C1 segment of cervical spinal cord (tissue), 14 donors: Measurements from ENCODE around the gene PSPH.
"Not testable (repeated sequence)": the region's sequence is repeated elsewhere in the genome, so short reads cannot be mapped to it uniquely, and the experiment has no call there.

ENCODE experiments used
- DNase-seq, 14 donors: peaks; one replicate each; lab custom pipeline; 2025; lab: John Stamatoyannopoulos, UW

PSPH gene

DNA sequence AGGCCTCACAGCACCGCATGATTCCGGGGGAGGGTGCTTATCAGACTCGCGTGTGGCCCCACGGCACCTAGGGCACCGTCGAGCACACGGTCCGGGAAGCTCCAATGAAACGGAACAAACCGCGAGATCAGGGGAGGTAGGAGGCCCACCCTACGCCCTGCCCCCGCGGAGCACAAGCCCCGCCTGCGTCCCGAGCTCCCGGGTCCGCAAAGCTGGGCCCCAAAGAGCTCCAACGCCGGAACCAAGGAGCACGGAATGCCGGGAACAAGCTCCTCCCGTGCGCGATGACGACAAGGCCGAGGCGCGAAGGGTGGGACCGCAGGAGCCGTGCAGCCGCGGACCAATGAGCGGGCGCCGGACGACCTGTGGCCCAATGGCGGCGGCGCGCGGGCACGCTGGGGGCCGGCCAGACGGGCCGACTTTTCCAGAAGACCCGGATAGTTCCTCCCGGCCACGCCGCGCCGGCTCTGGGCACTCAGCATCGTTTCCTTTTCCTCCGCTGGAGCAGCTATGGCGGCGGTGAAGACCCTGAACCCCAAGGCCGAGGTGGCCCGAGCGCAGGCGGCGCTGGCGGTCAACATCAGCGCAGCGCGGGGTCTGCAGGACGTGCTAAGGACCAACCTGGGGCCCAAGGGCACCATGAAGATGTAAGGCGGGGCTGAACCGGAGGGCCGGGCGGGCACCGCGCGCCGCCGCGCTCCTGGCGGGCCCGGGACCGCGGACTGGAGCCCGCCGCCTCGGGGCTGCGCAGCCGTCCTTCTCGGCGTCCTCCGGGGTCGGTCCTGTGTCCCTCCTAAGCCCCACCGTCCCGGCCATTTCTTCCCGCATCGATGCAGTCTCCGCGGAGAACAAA is at the start of gene PSPH, which contains the start of gene CCT6A:
Gene PSPH (minus strand): TSS at position 106 of the 853 bp plus-strand sequence. CDS start 30,232 bp downstream, outside the sequence.
Gene CCT6A (plus strand): TSS at position 427 of the 853 bp plus-strand sequence. CDS start 84 bp downstream, at position 511.
- DNase-seq = peak; percentile 78 to 99 (median 96)

DNA sequence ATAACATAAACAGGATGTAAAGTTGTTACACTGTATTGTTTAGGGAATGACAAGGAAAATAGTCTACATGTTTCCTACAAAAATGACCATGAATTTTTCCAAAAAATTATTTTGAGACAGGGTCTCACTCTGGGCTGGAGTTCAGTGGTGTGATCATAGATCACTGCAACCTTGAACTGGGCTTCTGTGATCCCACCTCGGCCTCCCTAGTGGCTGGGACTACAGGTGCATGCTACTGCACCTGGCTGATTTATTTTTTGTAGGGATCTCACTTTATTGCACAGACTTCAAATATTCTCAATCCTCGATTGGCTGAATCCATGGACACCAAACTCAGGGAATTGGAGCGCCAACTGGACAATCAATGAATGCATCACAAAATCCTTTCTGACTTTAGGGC is 48.4 kb upstream of the PSPH start:
- DNase-seq = no peak

DNA sequence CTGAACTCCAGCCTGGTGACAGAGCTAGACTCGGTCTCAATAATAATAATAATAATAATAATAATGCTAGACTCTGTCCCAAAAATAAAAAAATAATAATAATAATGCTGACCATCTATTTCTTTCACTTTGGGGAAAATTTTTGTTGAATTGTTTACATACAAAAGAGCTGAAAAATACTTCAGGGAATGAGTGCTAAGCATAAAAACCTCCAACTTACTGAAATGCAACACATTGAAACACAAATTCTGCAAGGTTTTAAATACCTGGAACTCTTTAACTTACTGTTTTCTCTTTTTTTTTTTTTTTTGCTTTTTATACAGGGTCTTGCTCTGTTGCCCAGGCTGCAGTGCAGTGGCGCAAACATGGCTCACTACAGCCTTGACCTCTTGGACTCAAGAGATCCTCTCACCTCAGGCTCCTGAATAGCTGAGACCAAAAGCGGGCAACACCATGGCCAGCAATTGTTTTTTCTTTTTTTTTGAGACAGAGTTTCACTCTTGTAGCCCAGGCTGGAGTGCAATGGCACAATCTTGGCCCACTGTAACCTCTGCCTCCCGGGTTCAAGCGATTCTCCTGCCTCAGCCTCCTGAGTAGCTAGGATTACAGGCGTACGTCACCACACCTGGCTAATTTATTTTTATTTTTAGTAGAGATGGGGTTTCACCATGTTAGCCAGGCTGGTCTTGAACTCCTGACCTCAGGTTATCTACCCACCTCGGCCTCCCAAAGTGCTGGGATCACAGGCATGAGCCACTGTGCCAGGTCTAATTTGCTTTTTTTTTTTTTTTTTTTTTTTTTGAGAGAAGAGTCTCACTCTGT is 47.2 kb upstream of the PSPH start:
- not testable (repeated sequence) for DNase-seq

DNA sequence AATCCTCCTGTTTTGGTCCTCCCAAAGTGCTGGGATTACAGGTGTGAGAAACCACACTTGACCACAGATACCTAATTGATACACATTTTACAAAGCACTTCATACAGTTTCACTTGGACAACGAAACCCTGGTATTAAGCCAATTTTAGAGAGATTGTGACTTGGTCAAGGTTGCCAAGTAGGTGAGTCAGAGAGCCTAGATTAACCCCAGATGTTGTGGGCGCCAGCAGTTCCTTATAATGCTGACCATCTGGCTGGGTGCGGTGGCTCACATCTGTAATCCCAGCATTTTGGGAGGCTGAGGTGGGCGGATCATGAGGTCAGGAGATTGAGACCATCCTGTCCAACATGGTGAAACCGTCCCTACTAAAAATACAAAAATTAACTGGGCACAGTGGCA is 46.5 kb upstream of the PSPH start:
- DNase-seq = no peak

DNA sequence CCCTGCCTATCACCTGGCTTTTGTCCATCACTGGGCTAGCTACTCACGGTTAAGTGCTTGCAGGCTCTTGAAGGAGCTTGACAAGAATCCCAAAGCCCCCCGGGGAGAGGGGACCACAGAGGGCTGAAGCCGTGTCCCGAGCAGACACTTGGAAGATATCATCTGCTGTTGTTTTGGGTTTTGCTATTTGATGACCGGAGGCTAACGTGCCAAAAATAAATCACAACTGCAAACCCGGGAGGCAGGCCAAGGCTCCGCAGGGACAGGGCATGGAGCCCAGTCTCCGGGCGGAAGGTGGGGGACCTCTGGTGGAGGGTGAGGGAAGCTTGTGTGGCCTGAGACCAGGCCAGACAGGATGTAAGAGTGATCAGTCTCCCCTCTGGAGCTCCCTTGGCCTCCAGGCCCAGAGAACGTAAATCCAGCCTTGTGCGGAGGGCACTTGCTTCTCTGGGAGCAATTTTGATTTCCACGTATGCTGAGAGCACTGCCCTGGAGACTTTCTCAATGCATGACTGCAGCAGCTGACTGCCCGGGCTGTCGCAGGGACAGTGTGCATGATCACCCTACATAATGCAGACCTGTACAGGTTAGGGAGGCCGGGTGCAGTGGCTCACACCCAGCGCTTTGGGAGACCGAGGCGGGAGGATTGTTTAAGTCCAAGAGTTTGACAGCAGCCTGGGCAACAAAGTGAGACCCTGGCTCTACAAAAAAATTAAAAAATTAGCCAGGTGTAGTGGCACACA is 41.7 kb upstream of the PSPH start, which contains the start of gene PHKG1:
Gene PHKG1 (minus strand): TSS at position 164 of the 743 bp plus-strand sequence. CDS start 4,011 bp downstream, outside the sequence.
- DNase-seq = peak; percentile 22 to 90 (median 70)

DNA sequence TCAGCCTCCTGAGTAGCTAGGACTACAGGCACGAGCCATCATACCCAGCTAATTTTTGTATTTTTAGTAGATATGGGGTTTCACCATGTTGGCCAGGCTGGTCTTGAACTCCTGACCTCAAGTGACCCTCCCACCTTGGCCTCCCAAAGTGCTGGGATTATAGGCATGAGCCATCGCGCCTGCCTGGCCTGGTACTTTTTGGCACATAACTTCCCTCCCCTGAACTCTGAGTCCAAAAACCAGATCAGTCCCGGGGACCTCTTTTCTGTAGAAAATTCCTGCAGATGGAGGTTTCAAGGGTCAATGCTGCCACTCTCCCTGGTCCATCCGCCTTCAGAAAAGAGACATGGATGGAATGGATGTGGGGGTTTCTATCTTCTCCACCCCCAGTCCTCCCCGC is 41.1 kb upstream of the PSPH start:
- not testable (repeated sequence) for DNase-seq

DNA sequence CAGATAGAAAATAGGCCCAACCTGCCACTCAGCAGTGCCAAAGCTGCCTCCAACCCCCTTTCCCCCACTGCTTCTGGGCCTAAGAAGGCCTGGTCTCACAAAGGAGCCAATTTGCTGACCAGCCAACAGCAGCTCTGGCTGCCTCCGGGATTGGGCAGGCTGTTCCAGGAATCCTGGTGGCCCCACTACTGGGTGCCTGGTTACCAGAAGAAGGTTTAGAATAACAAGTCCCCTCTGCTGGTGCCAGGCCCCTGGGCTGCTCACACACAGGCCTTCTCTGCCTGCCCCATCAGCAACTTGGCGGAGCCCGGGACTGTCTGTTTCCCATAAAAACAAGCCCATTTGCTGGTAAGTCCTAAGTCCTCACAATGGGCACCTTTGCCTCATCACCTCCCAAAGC is 40.3 kb upstream of the PSPH start:
- DNase-seq = peak in 13 of 14 donors; percentile 8 to 89 (median 53)

DNA sequence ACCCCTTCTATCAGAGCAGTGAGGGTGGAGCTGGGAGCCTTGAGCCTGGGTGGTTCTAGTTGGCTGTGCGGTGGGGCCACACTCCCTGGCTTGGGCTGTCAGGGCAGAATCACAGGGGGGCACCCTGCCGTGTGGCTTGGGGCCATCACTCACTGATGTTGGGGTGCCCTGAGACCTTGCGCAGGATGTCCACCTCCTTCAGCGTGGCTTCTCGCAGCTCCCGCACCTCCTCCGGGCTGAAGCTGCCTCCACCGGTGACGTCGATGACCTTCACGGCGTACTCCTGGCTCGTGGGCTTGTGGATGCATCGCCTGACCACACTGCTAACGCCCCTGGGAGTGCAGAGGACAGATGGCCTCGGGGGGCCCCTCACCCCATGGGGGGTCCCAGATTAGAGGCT is 36.2 kb upstream of the PSPH start:
- no peak for DNase-seq

DNA sequence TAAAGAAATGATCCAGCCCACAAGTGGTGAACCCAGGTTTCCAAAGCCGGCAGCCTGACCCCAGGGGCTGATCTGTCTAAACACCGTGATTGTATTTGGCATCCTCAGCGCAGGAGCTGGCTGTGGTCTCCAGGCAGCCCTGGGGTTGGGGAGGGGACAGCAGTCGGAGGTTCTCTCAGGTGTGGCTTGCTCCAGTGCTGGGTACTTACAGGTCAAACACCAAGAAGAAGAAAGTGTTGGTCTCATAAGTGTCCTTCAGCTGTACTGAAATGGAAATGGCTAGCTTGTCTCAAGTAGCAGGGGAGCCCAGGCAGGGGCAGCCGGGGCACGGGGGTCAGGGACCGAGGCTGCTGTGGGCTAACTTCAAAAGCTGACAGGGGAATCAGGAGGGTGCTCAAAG is 35.5 kb upstream of the PSPH start:
- DNase-seq = no peak

DNA sequence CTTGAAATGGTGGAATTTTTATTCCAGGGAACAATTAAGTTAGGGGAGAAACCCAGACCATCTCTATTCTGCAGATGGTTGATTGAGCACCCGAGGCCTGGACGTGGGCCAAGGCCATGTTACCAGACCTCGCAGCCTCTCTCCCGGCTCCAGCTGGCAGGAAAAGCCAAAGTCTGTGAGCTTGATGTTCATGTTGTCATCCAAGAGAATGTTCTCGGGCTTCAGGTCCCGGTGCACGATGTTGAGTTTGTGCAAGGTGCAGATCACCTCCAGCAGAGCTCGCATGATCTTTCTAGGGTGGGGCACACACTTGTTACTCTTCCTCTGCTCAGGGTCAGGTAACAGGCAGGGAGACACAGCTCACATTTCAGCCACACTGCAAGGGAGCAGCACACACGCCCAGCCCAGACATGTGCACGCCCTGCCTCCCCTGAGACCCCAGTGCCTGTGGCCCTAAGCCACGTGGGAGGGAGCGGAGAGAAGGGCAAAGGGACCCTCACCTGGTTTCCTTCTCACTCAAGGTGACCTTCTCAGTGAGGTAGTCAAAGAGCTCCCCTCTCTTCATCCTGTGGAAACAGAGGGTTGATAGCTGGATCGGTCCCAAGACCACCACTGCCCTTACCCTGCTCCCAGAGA is 32.0 kb upstream of the PSPH start:
- peak in 11 of 14 donors; percentile 3 to 73 (median 39) for DNase-seq

DNA sequence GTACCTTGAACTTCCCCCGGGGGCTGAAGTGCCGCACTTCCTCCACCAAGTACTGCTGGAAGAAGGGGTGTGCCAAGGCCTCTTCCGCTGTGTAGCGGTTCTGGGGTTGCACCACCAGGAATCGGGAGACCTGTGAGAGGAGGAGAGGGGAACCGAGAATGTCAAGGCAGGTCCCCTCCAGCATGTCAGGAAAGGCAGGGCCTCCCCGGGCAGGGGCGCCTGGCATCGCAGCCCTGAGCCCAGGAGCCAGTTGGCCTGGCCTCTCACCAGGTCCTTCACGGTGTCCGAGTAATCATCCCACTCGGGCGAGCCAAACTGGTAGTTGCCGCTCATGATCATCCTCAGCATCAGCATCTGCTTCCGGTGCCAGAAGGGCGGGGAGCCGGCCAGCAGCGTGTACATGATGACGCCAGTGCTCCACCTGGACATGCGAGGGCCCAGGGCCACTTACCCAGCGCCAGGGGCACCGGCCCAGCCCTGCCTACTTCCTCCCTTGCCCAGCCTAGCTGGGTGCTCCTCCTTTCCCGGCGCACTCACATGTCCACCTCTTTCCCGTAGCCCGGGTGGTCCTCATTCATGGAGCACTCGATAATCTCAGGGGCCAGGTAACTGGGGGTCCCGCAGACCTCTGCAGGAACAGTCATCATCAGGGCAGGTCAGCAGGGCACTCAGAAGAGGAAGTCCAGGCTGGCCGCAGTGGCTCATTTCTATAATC is 30.5 kb upstream of the PSPH start:
- peak in 1 of 14 donors; percentile 14 for DNase-seq

DNA sequence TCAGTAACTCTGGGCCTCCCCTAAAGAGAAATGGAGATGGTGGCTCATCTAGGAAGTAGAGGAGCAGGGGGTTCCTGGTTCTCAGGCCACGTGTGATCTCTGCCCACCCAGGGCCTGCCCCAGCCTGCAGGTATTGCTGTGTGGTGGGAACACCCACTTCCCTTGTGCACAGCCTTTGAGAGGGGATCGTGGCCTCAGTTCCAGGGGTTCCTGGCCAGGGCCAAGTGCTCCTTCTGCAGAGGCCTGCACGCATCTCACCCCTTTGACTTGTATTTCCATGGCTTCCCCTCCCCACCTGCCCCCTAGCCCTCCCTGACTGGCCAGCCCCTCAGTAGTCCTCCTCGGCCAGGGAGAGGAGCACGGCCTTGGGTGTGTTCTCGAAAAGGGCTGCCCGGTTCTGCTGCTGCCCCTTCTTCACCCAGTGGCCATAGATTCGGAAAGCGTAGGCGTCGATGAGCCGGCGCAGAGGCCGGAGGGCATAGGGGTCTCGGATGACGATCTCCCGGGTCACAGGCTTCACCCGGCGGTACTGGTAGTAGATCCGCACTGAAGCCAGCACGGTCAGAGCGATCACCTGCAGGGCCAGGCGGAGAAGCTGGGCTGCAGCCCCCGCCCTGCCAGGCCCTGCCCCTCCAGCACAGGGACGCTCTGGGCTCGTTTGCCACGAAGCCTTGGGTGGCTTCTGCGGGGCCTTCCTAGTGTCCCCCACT is 29.6 kb upstream of the PSPH start:
- not testable (repeated sequence) for DNase-seq

DNA sequence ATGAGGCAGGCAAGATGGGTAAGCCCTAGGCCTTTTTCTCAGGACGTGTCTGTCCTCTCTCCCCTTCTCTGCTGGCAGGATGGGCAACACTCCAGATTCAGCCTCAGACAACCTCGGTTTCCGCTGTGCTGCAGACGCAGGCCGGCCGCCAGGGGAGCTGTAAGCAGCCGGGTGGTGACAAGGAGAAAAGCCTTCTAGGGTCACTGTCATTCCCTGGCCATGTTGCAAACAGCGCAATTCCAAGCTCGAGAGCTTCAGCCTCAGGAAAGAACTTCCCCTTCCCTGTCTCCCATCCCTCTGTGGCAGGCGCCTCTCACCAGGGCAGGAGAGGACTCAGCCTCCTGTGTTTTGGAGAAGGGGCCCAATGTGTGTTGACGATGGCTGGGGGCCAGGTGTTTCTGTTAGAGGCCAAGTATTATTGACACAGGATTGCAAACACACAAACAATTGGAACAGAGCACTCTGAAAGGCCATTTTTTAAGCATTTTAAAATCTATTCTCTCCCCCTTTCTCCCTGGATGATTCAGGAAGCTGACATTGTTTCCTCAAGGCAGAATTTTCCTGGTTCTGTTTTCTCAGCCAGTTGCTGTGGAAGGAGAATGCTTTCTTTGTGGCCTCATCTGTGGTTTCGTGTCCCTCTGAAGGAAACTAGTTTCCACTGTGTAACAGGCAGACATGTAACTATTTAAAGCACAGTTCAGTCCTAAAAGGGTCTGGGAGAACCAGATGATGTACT is 28.4 kb upstream of the PSPH start:
- DNase-seq = peak in 13 of 14 donors; percentile 13 to 88 (median 71)

DNA sequence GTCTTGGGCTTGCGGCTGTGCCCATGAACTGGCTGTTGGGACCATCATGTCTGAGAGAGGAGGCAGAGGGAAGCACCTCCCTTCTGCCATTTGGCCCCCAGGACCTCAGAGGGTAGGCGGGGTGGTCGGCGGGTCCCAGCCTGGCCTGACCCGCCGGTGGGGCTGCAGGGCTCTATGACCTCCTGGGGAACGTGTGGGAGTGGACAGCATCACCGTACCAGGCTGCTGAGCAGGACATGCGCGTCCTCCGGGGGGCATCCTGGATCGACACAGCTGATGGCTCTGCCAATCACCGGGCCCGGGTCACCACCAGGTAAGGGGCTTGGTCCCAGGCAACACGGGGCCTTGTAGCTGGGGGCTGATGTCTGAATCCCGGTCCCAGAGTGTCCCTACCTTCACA is 27.0 kb upstream of the PSPH start:
- no peak for DNase-seq

DNA sequence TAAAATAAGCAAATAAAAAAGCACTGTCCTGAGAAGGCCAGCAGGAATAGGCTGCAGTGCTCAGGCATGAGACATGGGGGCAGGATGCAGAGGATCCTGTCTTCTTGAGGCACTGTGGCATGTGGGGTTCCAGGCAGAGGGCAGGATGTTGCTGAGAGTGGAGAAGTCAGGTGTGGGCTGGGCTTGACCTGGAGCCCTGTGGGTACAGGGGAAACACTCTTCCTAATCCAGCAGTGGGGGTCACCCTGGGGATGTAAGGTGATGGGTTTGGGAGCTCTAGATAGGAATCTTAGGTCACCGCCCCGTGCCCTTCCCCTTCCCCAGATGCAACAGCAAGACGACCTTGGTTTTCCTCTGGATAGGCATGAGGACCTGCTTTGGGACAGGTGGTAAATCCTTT is 26.4 kb upstream of the PSPH start:
- no peak for DNase-seq

DNA sequence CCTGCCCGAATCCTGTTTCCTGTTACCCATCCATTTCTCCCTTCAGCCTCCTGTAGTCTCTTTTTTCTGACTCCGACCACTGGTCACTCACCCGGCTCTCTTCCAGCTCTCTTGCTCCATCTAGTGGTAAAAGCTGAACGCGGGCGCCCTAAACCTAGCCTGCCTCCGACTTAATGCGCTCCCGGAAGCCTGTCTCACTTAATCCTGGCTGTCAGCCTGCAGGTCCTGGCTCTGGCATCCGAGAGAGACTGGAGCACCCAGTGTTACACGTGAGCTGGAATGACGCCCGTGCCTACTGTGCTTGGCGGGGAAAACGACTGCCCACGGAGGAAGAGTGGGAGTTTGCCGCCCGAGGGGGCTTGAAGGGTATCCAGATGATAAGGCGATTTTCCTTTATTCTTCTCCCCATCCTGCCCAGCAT is 23.1 kb upstream of the PSPH start:
- peak in 13 of 14 donors; percentile 4 to 75 (median 67) for DNase-seq

DNA sequence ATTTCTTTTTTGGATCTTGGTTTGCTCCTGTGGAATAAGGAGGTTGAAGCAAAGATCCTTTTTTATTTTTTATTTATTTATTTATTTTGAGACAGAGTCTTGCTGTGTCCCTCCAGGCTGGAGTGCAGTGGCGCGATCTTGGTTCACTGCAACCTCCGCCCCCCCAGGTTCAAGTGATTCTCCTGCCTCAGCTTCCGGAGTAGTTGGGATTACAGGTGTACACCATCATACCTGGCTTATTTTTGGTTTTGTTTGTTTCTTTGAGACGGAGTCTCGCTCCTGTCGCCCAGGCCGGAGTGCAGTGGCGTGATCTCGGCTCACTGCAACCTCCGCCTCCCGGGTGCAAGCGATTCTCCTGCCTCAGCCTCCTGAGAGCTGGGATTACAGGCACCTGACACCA is 15.1 kb upstream of the PSPH start:
- DNase-seq = not testable (repeated sequence)

DNA sequence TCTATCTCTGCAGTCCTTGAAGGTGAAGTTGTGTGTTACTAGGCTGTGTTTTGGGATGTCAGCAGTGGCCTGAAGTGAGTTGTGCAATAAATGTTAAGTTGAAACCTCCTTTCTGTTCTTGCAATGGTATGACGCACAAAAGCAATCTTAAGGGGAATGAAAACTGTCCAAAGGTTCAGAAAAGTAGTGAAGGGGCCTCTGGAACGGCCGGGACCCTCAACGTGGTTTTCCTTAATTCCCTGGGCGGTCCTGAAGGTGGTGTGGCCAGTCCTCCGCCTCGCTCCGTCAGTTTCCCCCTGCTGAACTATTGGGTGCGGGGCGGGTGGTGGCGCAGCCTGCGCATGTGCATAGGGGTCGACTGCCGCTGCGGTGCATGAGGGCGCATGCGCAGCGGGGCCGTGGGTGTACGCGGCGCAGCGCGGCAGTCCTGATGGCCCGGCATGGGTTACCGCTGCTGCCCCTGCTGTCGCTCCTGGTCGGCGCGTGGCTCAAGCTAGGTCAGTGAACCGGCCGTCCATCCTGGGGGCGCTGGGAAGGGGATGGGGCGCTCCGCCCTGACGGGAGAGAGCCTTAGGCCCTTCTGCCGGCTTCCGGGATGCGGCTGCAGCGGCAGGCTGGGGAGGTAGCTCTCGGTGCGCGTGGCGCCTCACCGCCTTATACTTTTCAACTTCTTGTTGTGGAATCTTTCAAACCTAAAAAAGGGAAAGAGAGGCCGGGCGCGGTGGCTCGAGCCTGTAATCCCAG is 12.8 kb upstream of the PSPH start, which contains the start of gene SUMF2:
Gene SUMF2 (plus strand): TSS at position 405 of the 744 bp plus-strand sequence. CDS start 26 bp downstream, at position 431.
- peak; percentile 43 to 95 (median 87) for DNase-seq
